Measurements from ENCODE around the gene TRAPPC10. TPM values are rescaled to one million over a fixed set of nuclear protein-coding genes. Genes with fewer than 3 reads are reported as not detected.

The TRAPPC10 gene
- total RNA-seq, 2 experiments from 2014 or later, result 77.9 to 82.7 TPM

- no peak for ATAC-seq (ENCODE audit: low read depth)
- no peak for DNase-seq
- Mint-ChIP-seq H3K36me3 (peaks cover 2% of the 10 kb centered on the region), H3K4me3 (no peak overlapping the region), H3K27ac (no peak overlapping the region), H3K9me3 (no peaks in the 10 kb centered on the region), H3K27me3 (no peaks in the 10 kb centered on the region), H3K4me1 (peaks cover 65% of the 10 kb centered on the region)
- POLR2A ChIA-PET, result interaction anchor here (0.7 to 1.5 kb wide), 2 partner anchors 67 to 438 kb away, joined by 4 to 6 read pairs; partner anchors contain the start of gene LRRC3
These were observed 5.5 kb downstream of the TRAPPC10 start for GRCh38 chr21:44017601-44018000.

- Mint-ChIP-seq H3K27me3 (no peaks in the 10 kb centered on the region), H3K27ac (no peak overlapping the region)
These were observed 6.0 kb downstream of the TRAPPC10 start for GRCh38 chr21:44018127-44018526.

GRCh38 chr21:44018813-44019567 lies 6.9 kb downstream of the TRAPPC10 start:
- peak overlapping the region; percentile 53 for H3K4me3 Mint-ChIP-seq
- no peaks in the 10 kb centered on the region for H3K9me3 Mint-ChIP-seq
- peaks cover 62% of the 10 kb centered on the region for H3K4me1 Mint-ChIP-seq
- ATAC-seq (ENCODE audit: low read depth) (peak; percentile 21), DNase-seq (no peak)
- H3K27me3 Mint-ChIP-seq, result no peaks in the 10 kb centered on the region
- H3K36me3 Mint-ChIP-seq, result peaks cover 2% of the 10 kb centered on the region
- POLR2A ChIA-PET, result interaction anchor here (1.1 kb wide), 1 partner anchor 66 kb away, joined by 4 read pairs; no protein-coding TSS in a partner anchor
- peak overlapping the region; percentile 30 for H3K27ac Mint-ChIP-seq

More at GRCh38 chr21:44018127-44018526, 6.0 kb downstream of the TRAPPC10 start:
- H3K9me3 Mint-ChIP-seq, result no peaks in the 10 kb centered on the region
- H3K36me3 Mint-ChIP-seq, result peaks cover 2% of the 10 kb centered on the region
- H3K4me1 Mint-ChIP-seq, result peaks cover 66% of the 10 kb centered on the region
- ATAC-seq (ENCODE audit: low read depth) (no peak), DNase-seq (no peak)
- POLR2A ChIA-PET, result interaction anchor here (1.5 kb wide), 1 partner anchor 66 kb away, joined by 6 read pairs; no protein-coding TSS in a partner anchor
- H3K4me3 Mint-ChIP-seq, result no peak overlapping the region

GRCh38 chr21:44019568-44019958 lies 7.5 kb downstream of the TRAPPC10 start:
- Mint-ChIP-seq H3K27me3 (no peaks in the 10 kb centered on the region), H3K9me3 (no peaks in the 10 kb centered on the region), H3K36me3 (peaks cover 2% of the 10 kb centered on the region), H3K27ac (no peak overlapping the region), H3K4me3 (peak overlapping the region; percentile 53), H3K4me1 (peaks cover 60% of the 10 kb centered on the region)
- POLR2A ChIA-PET, result interaction anchor here (1.1 kb wide), 1 partner anchor 66 kb away, joined by 4 read pairs; no protein-coding TSS in a partner anchor
- ATAC-seq (ENCODE audit: low read depth), result no peak
- DNase-seq, result no peak

- Mint-ChIP-seq H3K9me3 (no peaks in the 10 kb centered on the region), H3K36me3 (peaks cover 3% of the 10 kb centered on the region), H3K27me3 (no peaks in the 10 kb centered on the region), H3K4me1 (peaks cover 62% of the 10 kb centered on the region), H3K4me3 (no peak overlapping the region), H3K27ac (no peak overlapping the region)
- ATAC-seq (ENCODE audit: low read depth), result no peak
- no peak for DNase-seq
- POLR2A ChIA-PET, result no interaction called here
These were observed 8.4 kb downstream of the TRAPPC10 start for GRCh38 chr21:44020551-44020950.

- Mint-ChIP-seq H3K27me3 (no peaks in the 10 kb centered on the region), H3K27ac (peak overlapping the region; percentile 66)
- POLR2A ChIA-PET, result interaction anchor here (0.9 kb wide), 1 partner anchor 121 kb away, joined by 5 read pairs; no protein-coding TSS in a partner anchor
These were observed 9.0 kb downstream of the TRAPPC10 start for GRCh38 chr21:44021064-44021463.

GRCh38 chr21:44024257-44024656 lies 12.1 kb downstream of the TRAPPC10 start:
- Mint-ChIP-seq H3K27ac (no peak overlapping the region), H3K36me3 (peaks cover 17% of the 10 kb centered on the region), H3K4me1 (peaks cover 51% of the 10 kb centered on the region), H3K9me3 (no peaks in the 10 kb centered on the region), H3K27me3 (no peaks in the 10 kb centered on the region), H3K4me3 (no peak overlapping the region)
- POLR2A ChIA-PET, result interaction anchor here (1.2 kb wide), 1 partner anchor 11 kb away, joined by 5 read pairs; no protein-coding TSS in a partner anchor
- ATAC-seq (ENCODE audit: low read depth), result no peak
- no peak for DNase-seq

More at GRCh38 chr21:44021064-44021463, 9.0 kb downstream of the TRAPPC10 start:
- Mint-ChIP-seq H3K36me3 (peaks cover 7% of the 10 kb centered on the region), H3K4me3 (no peak overlapping the region), H3K4me1 (peaks cover 62% of the 10 kb centered on the region), H3K9me3 (no peaks in the 10 kb centered on the region)
- ATAC-seq (ENCODE audit: low read depth) (no peak), DNase-seq (no peak)

GRCh38 chr21:44024887-44025353 lies 12.8 kb downstream of the TRAPPC10 start:
- H3K27ac Mint-ChIP-seq, result peak overlapping the region; percentile 6
- no peak overlapping the region for H3K4me3 Mint-ChIP-seq

GRCh38 chr21:44027607-44028286 lies 15.6 kb downstream of the TRAPPC10 start:
- H3K4me1 Mint-ChIP-seq, result peaks cover 42% of the 10 kb centered on the region
- H3K36me3 Mint-ChIP-seq, result peaks cover 21% of the 10 kb centered on the region
- no peak for ATAC-seq (ENCODE audit: low read depth)
- no peaks in the 10 kb centered on the region for H3K27me3 Mint-ChIP-seq
- no peaks in the 10 kb centered on the region for H3K9me3 Mint-ChIP-seq
- POLR2A ChIA-PET, result no interaction called here
- no peak for DNase-seq
- H3K27ac Mint-ChIP-seq, result no peak overlapping the region
- no peak overlapping the region for H3K4me3 Mint-ChIP-seq

More at GRCh38 chr21:44024887-44025353, 12.8 kb downstream of the TRAPPC10 start:
- peaks cover 17% of the 10 kb centered on the region for H3K36me3 Mint-ChIP-seq
- ATAC-seq (ENCODE audit: low read depth), result no peak
- H3K27me3 Mint-ChIP-seq, result no peaks in the 10 kb centered on the region
- DNase-seq, result no peak
- H3K4me1 Mint-ChIP-seq, result peaks cover 47% of the 10 kb centered on the region
- POLR2A ChIA-PET, result no interaction called here
- no peaks in the 10 kb centered on the region for H3K9me3 Mint-ChIP-seq

- no peaks in the 10 kb centered on the region for H3K27me3 Mint-ChIP-seq
- no peak overlapping the region for H3K4me3 Mint-ChIP-seq
- H3K4me1 Mint-ChIP-seq, result peaks cover 40% of the 10 kb centered on the region
- DNase-seq (no peak), ATAC-seq (ENCODE audit: low read depth) (no peak)
- H3K36me3 Mint-ChIP-seq, result peaks cover 22% of the 10 kb centered on the region
- POLR2A ChIA-PET, result no interaction called here
- no peak overlapping the region for H3K27ac Mint-ChIP-seq
- no peaks in the 10 kb centered on the region for H3K9me3 Mint-ChIP-seq
These were observed 16.2 kb downstream of the TRAPPC10 start for GRCh38 chr21:44028287-44028659.

GRCh38 chr21:44029460-44030087 lies 17.5 kb downstream of the TRAPPC10 start:
- ATAC-seq (ENCODE audit: low read depth) (no peak), DNase-seq (no peak)
- H3K9me3 Mint-ChIP-seq, result no peaks in the 10 kb centered on the region
- POLR2A ChIA-PET, result interaction anchor here (0.7 kb wide), 1 partner anchor 15 kb away, joined by 3 read pairs; no protein-coding TSS in a partner anchor
- peaks cover 35% of the 10 kb centered on the region for H3K4me1 Mint-ChIP-seq
- H3K27ac Mint-ChIP-seq, result no peak overlapping the region
- no peak overlapping the region for H3K4me3 Mint-ChIP-seq
- H3K27me3 Mint-ChIP-seq, result no peaks in the 10 kb centered on the region
- H3K36me3 Mint-ChIP-seq, result peaks cover 26% of the 10 kb centered on the region

- Mint-ChIP-seq H3K4me1 (peaks cover 11% of the 10 kb centered on the region), H3K4me3 (no peak overlapping the region), H3K27me3 (no peaks in the 10 kb centered on the region), H3K9me3 (no peaks in the 10 kb centered on the region), H3K27ac (no peak overlapping the region), H3K36me3 (peaks cover 24% of the 10 kb centered on the region)
- ATAC-seq (ENCODE audit: low read depth) (no peak), DNase-seq (no peak)
- POLR2A ChIA-PET, result no interaction called here
These were observed 23.1 kb downstream of the TRAPPC10 start for GRCh38 chr21:44035244-44035643.

GRCh38 chr21:44038063-44038462 lies 26.0 kb downstream of the TRAPPC10 start:
- H3K36me3 Mint-ChIP-seq, result peaks cover 20% of the 10 kb centered on the region

More at GRCh38 chr21:44038063-44038462, 26.0 kb downstream of the TRAPPC10 start:
- H3K27ac Mint-ChIP-seq, result no peak overlapping the region
- H3K27me3 Mint-ChIP-seq, result no peaks in the 10 kb centered on the region
- H3K4me1 Mint-ChIP-seq, result peaks cover 8% of the 10 kb centered on the region
- H3K4me3 Mint-ChIP-seq, result no peak overlapping the region
- DNase-seq (no peak), ATAC-seq (ENCODE audit: low read depth) (no peak)
- POLR2A ChIA-PET, result no interaction called here
- no peaks in the 10 kb centered on the region for H3K9me3 Mint-ChIP-seq
